ENCODE results near the gene SMG6.

Gene SMG6

DNA sequence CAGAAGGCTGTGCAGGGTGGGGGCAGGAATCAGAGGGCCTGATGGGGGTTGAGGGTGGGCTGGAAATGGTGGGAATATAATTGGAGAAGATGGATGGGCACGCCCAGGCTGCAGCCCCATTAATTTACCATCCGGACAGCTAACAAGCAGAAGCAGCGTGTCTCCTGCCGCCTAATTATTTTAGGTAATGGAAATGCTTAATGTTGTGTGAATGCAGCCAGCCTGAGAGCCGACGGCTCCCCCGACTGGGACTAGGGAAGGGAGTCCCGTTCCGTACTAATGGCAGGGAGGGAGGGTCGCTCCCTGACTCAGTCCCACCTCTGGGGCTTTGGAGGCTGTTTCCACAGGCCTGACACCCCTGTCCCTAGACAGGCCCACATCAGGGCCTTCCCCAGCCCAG, 266.4 kb downstream of the SMG6 start:
- no peak overlapping the region for H3K9ac ChIP-seq (ENCODE audit: low read length)
- no peaks in the 10 kb centered on the region for H3F3A ChIP-seq (ENCODE audit: insufficient read depth)
- H3K9me3 ChIP-seq (ENCODE audit: insufficient read depth, low read length): no peaks in the 10 kb centered on the region
- no peaks in the 10 kb centered on the region for H3K36me3 ChIP-seq (ENCODE audit: low read length)
- no peak overlapping the region for H3K4me2 ChIP-seq (ENCODE audit: low read depth, low read length, poor library complexity, severe bottlenecking)
- no peak overlapping the region for H3K4me3 ChIP-seq (ENCODE audit: insufficient read depth, low read length, poor library complexity, severe bottlenecking)
- H3K27ac ChIP-seq (ENCODE audit: low read depth, low read length): no peak overlapping the region
- H3K27me3 ChIP-seq (ENCODE audit: low read length): no peaks in the 10 kb centered on the region
- TF ChIP-seq, protein P1, sequence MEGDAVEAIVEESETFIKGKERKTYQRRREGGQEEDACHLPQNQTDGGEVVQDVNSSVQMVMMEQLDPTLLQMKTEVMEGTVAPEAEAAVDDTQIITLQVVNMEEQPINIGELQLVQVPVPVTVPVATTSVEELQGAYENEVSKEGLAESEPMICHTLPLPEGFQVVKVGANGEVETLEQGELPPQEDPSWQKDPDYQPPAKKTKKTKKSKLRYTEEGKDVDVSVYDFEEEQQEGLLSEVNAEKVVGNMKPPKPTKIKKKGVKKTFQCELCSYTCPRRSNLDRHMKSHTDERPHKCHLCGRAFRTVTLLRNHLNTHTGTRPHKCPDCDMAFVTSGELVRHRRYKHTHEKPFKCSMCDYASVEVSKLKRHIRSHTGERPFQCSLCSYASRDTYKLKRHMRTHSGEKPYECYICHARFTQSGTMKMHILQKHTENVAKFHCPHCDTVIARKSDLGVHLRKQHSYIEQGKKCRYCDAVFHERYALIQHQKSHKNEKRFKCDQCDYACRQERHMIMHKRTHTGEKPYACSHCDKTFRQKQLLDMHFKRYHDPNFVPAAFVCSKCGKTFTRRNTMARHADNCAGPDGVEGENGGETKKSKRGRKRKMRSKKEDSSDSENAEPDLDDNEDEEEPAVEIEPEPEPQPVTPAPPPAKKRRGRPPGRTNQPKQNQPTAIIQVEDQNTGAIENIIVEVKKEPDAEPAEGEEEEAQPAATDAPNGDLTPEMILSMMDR (IDR thresholded peaks at IDR 0.05; ENCODE audit: insufficient read depth, low read length, poor library complexity, severe bottlenecking): no peak
- no peak for TF ChIP-seq EZH2phosphoT487 (conservative IDR thresholded peaks at IDR 0.05; ENCODE audit: low read length)
- peaks cover under 1% of the 10 kb centered on the region; the same call in 1 of the 2 replicates for H3K79me2 ChIP-seq (ENCODE audit: insufficient read depth, low read length)
- H2AFZ ChIP-seq (ENCODE audit: low read depth, low read length, severe bottlenecking): no peak overlapping the region
- H4K20me1 ChIP-seq (ENCODE audit: low read depth, low read length): no peaks in the 10 kb centered on the region
- H3K9me2 ChIP-seq (replicated peaks; ENCODE audit: insufficient read depth, low read length): no peaks in the 10 kb centered on the region

DNA sequence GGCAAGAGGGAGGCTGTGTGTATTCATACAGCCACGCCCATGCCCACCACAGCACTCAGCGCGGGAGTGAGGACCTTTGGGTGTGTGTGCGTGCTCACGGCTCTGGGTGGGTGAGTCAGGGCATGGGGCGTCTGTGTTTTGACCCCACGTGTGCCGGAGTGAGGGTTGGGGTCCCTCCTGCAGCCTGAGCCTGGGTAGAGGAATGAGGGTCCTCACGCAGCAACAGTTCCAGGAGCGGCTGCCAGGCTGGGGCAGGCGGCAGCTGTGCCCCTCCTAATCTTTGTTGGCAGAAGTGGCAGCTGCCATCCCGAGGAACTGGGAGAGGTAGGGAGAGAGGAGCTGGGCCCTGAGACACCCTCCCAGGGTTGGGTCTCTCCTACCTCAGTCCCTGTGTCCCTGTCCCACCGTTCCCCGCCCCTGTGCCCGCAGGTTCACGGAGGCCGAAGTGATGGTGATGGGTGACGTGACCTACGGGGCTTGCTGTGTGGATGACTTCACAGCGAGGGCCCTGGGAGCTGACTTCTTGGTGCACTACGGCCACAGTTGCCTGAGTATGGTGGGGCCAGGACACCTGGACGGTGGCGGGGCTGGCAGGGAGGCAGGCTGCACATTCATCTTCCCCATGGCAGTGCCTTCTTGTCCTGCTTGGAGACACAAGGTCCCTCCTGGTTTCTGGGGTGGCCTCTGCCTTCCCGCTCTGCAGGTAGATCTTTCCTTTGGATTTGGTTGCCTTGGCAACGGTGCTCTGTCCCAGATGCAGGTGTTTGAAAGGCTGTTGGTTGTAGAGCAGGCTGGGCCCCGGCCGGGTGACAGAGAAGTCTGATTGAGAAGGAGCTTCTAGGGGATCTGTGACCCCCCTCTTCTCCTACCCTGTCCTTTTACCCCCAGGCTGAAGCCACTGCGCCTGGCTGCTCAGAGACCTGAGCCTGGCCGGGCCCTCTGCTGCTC, 267.8 kb downstream of the SMG6 start:
- H3K9me2 ChIP-seq (replicated peaks; ENCODE audit: insufficient read depth, low read length): no peaks in the 10 kb centered on the region
- no peak overlapping the region for H3K9ac ChIP-seq (ENCODE audit: low read length)
- no peak overlapping the region for H3K4me2 ChIP-seq (ENCODE audit: low read depth, low read length, poor library complexity, severe bottlenecking)

DNA sequence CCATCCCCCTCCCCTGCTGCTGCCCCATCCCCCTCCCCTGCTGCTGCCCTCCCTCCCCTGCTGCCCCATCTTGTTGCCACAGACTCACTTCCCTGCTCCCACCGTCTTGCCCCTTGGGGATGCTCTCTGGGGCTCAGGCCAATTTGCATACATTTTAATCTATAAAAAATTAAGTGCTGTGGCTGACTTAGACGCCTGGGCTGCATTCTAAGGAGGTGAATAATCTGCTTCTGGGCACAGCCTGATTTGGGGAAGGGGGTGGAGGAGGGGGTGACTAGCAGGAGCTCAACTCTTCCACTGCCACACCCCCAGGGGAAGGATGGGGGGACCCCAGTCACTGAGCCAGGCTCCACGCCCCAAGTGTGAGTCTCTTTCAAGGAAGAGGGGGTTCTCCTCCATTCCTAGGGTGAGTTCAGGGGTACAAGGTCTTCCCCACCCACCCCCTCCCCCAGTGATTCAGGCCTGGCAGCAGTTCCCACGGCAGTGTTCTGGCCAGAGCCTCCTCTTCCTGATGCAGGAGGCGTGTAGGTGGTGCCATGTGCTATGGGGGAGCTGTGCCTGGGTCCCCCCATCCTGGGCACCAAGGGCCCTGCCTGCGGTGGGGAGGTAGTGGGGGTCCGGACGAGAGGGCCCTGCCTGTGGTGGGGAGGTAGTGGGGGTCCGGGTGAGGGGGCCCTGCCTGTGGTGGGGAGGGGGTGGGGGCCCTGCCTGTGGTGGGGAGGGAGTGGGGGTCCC, 268.6 kb downstream of the SMG6 start:
- no peaks in the 10 kb centered on the region for H3K27me3 ChIP-seq (ENCODE audit: low read length)
- no peaks in the 10 kb centered on the region for H3K36me3 ChIP-seq (ENCODE audit: low read length)
- H3K9me2 ChIP-seq (replicated peaks; ENCODE audit: insufficient read depth, low read length): no peaks in the 10 kb centered on the region
- no peak overlapping the region for H3K9ac ChIP-seq (ENCODE audit: low read length)
- no peak overlapping the region for H3K4me2 ChIP-seq (ENCODE audit: low read depth, low read length, poor library complexity, severe bottlenecking)
- H3K9me3 ChIP-seq (ENCODE audit: insufficient read depth, low read length): no peaks in the 10 kb centered on the region
- H3K79me2 ChIP-seq (ENCODE audit: insufficient read depth, low read length): no peaks in the 10 kb centered on the region
- no peaks in the 10 kb centered on the region for H3F3A ChIP-seq (ENCODE audit: insufficient read depth)
- no peak overlapping the region for H3K4me3 ChIP-seq (ENCODE audit: insufficient read depth, low read length, poor library complexity, severe bottlenecking)
- no peak overlapping the region for H3K27ac ChIP-seq (ENCODE audit: low read depth, low read length)
- TF ChIP-seq, protein P1 (IDR thresholded peaks at IDR 0.05; ENCODE audit: insufficient read depth, low read length, poor library complexity, severe bottlenecking): no peak
- H4K20me1 ChIP-seq (ENCODE audit: low read depth, low read length): no peaks in the 10 kb centered on the region
- no peak overlapping the region for H2AFZ ChIP-seq (ENCODE audit: low read depth, low read length, severe bottlenecking)

More for the DNA sequence above, 267.8 kb downstream of the SMG6 start:
- no peak overlapping the region for H3K4me3 ChIP-seq (ENCODE audit: insufficient read depth, low read length, poor library complexity, severe bottlenecking)
- no peaks in the 10 kb centered on the region for H3K27me3 ChIP-seq (ENCODE audit: low read length)
- H3K9me3 ChIP-seq (ENCODE audit: insufficient read depth, low read length): no peaks in the 10 kb centered on the region
- no peaks in the 10 kb centered on the region for H4K20me1 ChIP-seq (ENCODE audit: low read depth, low read length)
- H3K27ac ChIP-seq (ENCODE audit: low read depth, low read length): no peak overlapping the region
- H3F3A ChIP-seq (ENCODE audit: insufficient read depth): no peaks in the 10 kb centered on the region
- no peak overlapping the region for H2AFZ ChIP-seq (ENCODE audit: low read depth, low read length, severe bottlenecking)
- H3K79me2 ChIP-seq (ENCODE audit: insufficient read depth, low read length): no peaks in the 10 kb centered on the region
- no peak for TF ChIP-seq EZH2phosphoT487 (conservative IDR thresholded peaks at IDR 0.05; ENCODE audit: low read length)
- TF ChIP-seq, protein P1 (IDR thresholded peaks at IDR 0.05; ENCODE audit: insufficient read depth, low read length, poor library complexity, severe bottlenecking): no peak
- no peaks in the 10 kb centered on the region for H3K36me3 ChIP-seq (ENCODE audit: low read length)
